IPS DF 6.9 (cell line): ENCODE measurements around the gene EEF1AKMT4.

Experiments
- DNase-seq: peaks from one replicate; pipeline ENCODE4 v3.0.0-alpha.2; 2013; ENCODE audit warnings: low read depth, low spot score
- H3K27ac ChIP-seq: one replicate; pipeline ENCODE4 v1.5.1; 2013; ENCODE audit warnings: low read length, control low read depth
- H3K27me3 ChIP-seq: 2 replicates; pipeline ENCODE4 v1.6.1; 2013; ENCODE audit warnings: mild to moderate bottlenecking, low read length; ENCODE audit not compliant: control insufficient read depth, insufficient read depth
- H3K36me3 ChIP-seq: 2 replicates; pipeline ENCODE4 v1.6.1; 2013; ENCODE audit warnings: low read length; ENCODE audit not compliant: control insufficient read depth, insufficient read depth
- H3K4me1 ChIP-seq: 2 replicates; pipeline ENCODE4 v1.6.1; 2013; ENCODE audit warnings: low read length; ENCODE audit not compliant: control insufficient read depth, insufficient read depth
- H3K4me3 ChIP-seq: 2 replicates; pipeline ENCODE4 v1.5.1; 2013; ENCODE audit warnings: mild to moderate bottlenecking, low read length
- H3K9me3 ChIP-seq: 2 replicates; pipeline ENCODE4 v1.6.1; 2013; ENCODE audit warnings: low read length, inconsistent platforms; ENCODE audit not compliant: control insufficient read depth, insufficient read depth
- WGBS: extraction: QIAGEN DNeasy Blood & Tissue Kit; methylation state at CpG from one replicate; pipeline ENCODE4 v1.1.7; 2013; ENCODE audit warnings: mixed read lengths, missing lambda C conversion rate; ENCODE audit not compliant: insufficient read length, insufficient coverage; 5-methylcytosine and 5-hydroxymethylcytosine counted together

Gene EEF1AKMT4

DNA sequence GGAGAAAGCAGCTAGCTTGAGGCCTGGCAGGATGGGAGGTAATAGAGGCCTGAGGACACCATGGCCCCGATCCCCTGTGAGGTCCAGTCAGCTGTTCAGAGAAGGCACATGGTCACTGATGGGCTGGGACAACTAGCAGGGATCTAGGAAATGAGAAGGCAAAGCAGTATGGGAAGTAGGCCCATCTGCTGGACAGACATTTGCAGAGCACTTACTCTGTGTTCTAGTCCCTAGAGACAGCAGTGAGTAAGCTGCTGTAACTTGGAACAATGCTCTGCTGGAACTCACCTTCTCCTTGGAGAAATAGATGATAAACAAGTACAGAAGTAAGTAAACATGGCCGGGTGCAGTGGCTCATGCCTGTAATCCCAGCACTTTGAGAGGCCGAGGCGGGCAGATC is 33.5 kb downstream of the EEF1AKMT4 start:
- H3K27me3 ChIP-seq: no peaks in the 10 kb centered on the region
- WGBS: no CpG with 5 or more reads among the region's 4 CpGs
- no peaks in the 10 kb centered on the region; the same call in 1 of the 2 replicates for H3K4me1 ChIP-seq

DNA sequence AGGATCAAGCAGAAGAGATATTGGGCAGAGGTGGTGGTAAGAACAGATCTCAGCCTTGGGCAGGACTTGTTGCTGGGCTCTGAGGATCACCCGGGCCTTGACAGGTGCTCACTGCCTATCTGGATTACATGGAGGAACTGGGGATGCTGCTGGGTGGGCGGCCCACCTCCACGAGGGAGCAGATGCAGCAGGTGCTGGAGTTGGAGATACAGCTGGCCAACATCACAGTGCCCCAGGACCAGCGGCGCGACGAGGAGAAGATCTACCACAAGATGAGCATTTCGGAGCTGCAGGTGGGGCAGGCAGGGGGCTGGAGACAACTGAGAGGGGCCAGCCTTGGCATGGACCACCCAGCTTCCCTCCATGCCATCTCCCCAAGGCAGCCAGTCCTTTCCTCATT is 34.2 kb downstream of the EEF1AKMT4 start:
- Histone ChIP-seq H3K4me1 (no peaks in the 10 kb centered on the region; the same call in 1 of the 2 replicates), H3K4me3 (no peak overlapping the region), H3K36me3 (no peaks in the 10 kb centered on the region), H3K9me3 (no peaks in the 10 kb centered on the region), H3K27me3 (no peaks in the 10 kb centered on the region), H3K27ac (no peak overlapping the region)
- no peak for DNase-seq
- no CpG with 5 or more reads among the region's 8 CpGs for WGBS

More for the DNA sequence above, 33.5 kb downstream of the EEF1AKMT4 start:
- H3K9me3 ChIP-seq: no peaks in the 10 kb centered on the region
- H3K36me3 ChIP-seq: no peaks in the 10 kb centered on the region
- H3K27ac ChIP-seq: no peak overlapping the region
- no peak for DNase-seq
- H3K4me3 ChIP-seq: no peak overlapping the region

DNA sequence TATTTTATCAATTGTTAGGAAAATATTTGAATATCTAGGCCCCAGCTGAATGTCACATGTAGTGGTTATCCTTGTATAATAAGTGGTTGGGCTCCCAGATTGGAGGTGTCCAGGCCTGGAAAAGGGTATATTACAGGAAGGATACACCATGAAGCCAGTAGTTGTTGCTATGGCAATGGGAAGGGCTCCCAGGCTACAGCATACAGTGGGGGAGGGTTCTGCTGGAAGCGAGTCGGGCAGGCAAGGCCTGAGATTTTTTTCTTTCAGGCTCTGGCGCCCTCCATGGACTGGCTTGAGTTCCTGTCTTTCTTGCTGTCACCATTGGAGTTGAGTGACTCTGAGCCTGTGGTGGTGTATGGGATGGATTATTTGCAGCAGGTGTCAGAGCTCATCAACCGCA is 35.2 kb downstream of the EEF1AKMT4 start:
- no CpG with 5 or more reads among the region's 4 CpGs for WGBS
- no peaks in the 10 kb centered on the region for H3K27me3 ChIP-seq
- no peaks in the 10 kb centered on the region; the same call in 1 of the 2 replicates for H3K4me1 ChIP-seq
- no peak for DNase-seq
- no peak overlapping the region for H3K27ac ChIP-seq
- no peak overlapping the region for H3K4me3 ChIP-seq
- H3K36me3 ChIP-seq: no peaks in the 10 kb centered on the region
- H3K9me3 ChIP-seq: no peaks in the 10 kb centered on the region

GRCh38 chr3:184289426-184289938 is 40.0 kb downstream of the EEF1AKMT4 start:
- WGBS: no CpG with 5 or more reads among the region's 10 CpGs
- no peaks in the 10 kb centered on the region for H3K36me3 ChIP-seq
- H3K27ac ChIP-seq: no peak overlapping the region
- peak; percentile 60 for DNase-seq
- no peaks in the 10 kb centered on the region; the same call in 1 of the 2 replicates for H3K4me1 ChIP-seq
- no peaks in the 10 kb centered on the region for H3K27me3 ChIP-seq
- no peaks in the 10 kb centered on the region for H3K9me3 ChIP-seq
- no peak overlapping the region for H3K4me3 ChIP-seq

GRCh38 chr3:184290331-184290730 is 40.9 kb downstream of the EEF1AKMT4 start:
- no peak overlapping the region for H3K27ac ChIP-seq
- WGBS: no CpG with 5 or more reads among the region's 10 CpGs
- no peaks in the 10 kb centered on the region for H3K27me3 ChIP-seq
- H3K4me1 ChIP-seq: no peaks in the 10 kb centered on the region
- H3K36me3 ChIP-seq: no peaks in the 10 kb centered on the region
- H3K4me3 ChIP-seq: no peak overlapping the region
- DNase-seq: no peak
- no peaks in the 10 kb centered on the region for H3K9me3 ChIP-seq

DNA sequence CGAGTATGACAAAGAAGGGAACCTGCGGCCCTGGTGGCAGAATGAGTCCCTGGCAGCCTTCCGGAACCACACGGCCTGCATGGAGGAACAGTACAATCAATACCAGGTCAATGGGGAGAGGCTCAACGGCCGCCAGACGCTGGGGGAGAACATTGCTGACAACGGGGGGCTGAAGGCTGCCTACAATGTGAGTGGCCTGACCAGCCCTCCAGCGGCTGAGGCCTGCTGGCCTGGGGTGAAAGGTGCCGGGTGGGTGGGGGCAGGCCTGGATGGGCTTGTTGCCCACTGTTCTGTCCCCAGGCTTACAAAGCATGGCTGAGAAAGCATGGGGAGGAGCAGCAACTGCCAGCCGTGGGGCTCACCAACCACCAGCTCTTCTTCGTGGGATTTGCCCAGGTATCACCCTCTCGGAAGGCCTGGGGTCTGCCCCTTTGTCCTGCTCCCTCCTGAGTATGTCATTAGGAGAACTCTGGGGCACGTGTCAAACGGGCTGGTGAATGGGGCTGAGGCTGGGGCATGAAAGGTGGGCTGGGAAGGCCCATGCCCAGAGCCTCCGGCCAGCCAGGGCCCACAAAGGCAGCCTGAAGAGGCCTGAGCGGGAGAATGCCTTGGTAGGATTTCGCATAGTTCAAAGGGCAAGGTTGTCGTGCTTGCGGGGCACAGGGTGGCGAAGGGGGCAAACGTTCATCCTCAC is 41.7 kb downstream of the EEF1AKMT4 start:
- no peaks in the 10 kb centered on the region for H3K36me3 ChIP-seq
- no peak overlapping the region for H3K27ac ChIP-seq
- no peaks in the 10 kb centered on the region for H3K9me3 ChIP-seq
- no peak for DNase-seq
- no peaks in the 10 kb centered on the region for H3K27me3 ChIP-seq
- H3K4me3 ChIP-seq: no peak overlapping the region
- WGBS: no CpG with 5 or more reads among the region's 22 CpGs
- H3K4me1 ChIP-seq: no peaks in the 10 kb centered on the region

- Histone ChIP-seq H3K9me3 (no peaks in the 10 kb centered on the region), H3K4me3 (no peak overlapping the region), H3K4me1 (no peaks in the 10 kb centered on the region), H3K36me3 (no peaks in the 10 kb centered on the region), H3K27ac (no peak overlapping the region), H3K27me3 (no peaks in the 10 kb centered on the region)
- WGBS: no CpG with 5 or more reads among the region's 21 CpGs
- no peak for DNase-seq
Observed at GRCh38 chr3:184291738-184292445, 42.4 kb downstream of the EEF1AKMT4 start.

DNA sequence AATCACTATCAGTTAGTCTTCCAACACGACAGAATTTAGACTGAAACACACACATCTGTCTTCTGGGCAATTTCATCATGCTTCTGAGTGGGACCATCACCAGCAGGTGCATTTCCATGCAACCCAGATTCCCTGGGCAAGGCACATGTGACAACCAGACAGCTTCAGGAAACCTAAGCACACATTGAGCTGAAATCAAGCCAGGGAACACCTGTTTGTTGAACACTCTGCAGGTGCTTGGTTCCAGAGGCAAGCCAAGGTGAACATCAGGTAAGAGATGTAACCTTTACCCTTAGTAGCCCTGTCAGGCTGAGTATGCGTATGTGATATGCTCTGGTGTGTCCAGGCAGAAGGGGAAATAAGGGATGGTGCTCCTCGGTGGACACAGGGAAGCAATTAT is 46.3 kb downstream of the EEF1AKMT4 start:
- Histone ChIP-seq H3K4me3 (no peak overlapping the region), H3K36me3 (no peaks in the 10 kb centered on the region), H3K27ac (no peak overlapping the region), H3K9me3 (no peaks in the 10 kb centered on the region), H3K4me1 (no peaks in the 10 kb centered on the region), H3K27me3 (no peaks in the 10 kb centered on the region)
- WGBS: no CpG with 5 or more reads among the region's 3 CpGs
- no peak for DNase-seq

DNA sequence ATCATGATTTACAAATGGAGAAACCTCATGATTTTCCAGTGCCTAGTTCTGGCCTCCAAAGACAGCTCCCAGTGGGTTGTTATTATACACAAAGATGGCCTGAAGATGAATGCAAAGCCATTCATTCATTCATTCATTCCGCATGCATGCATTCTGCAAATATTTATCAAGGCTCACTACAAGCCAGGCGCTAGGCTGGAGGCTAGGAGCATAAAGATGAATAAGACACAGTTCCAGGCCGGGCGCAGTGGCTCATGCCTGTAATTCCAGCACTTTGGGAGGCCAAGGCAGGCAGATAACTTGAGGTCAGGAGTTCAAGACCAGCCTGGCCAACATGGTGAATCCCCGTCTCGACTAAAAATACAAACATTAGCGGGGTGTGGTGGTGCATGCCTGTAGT is 47.1 kb downstream of the EEF1AKMT4 start:
- no peak overlapping the region for H3K4me3 ChIP-seq
- WGBS: no CpG with 5 or more reads among the region's 7 CpGs
- no peaks in the 10 kb centered on the region for H3K4me1 ChIP-seq
- H3K27ac ChIP-seq: no peak overlapping the region
- no peaks in the 10 kb centered on the region for H3K9me3 ChIP-seq
- no peak for DNase-seq
- H3K27me3 ChIP-seq: no peaks in the 10 kb centered on the region
- peaks cover 1% of the 10 kb centered on the region; the same call in 1 of the 2 replicates for H3K36me3 ChIP-seq

- WGBS: no CpG with 5 or more reads among the region's 78 CpGs
- Histone ChIP-seq H3K4me3 (peak within 1 kb of the TSS; percentile 97), H3K27me3 (no peaks in the 10 kb centered on the region), H3K36me3 (peaks cover 20% of the 10 kb centered on the region), H3K9me3 (no peaks in the 10 kb centered on the region), H3K4me1 (no peaks in the 10 kb centered on the region), H3K27ac (no peak within 1 kb of the TSS)
- peak; percentile 70 for DNase-seq
Observed at GRCh38 chr3:184298759-184299487, 49.5 kb downstream of the EEF1AKMT4 start, which contains the start of gene PSMD2. Gene PSMD2 (plus strand): TSS chr3:184299241. CDS start chr3:184299267, 26 bp downstream.
